ENCODE data around the gene SULT1E1.

Gene SULT1E1

DNA sequence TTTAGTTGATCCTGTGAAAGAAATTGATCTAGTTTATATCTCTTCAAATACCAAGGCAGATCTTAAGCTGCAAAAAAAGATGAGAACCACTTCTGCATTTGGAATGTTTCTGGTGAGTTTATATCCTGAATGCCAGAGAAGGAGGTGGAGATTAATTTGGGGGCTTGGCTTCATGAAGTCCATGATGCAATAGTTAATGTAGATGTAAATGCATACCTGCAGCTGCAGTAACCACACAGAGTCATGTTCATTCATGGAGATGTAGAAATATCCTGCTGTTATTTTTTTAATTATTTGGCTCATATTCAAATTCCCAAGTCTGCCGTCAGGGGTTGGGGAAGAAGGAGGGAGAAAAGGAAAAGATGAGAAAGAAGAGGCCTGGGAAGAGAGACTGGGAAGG lies at the start of gene SULT1E1:
TSS of gene SULT1E1 (minus strand) at position 94 of the 400 bp plus-strand sequence. CDS start 2,501 bp downstream, outside the sequence.
- no peak for DNase-seq (ENCODE audit: low read depth)

DNA sequence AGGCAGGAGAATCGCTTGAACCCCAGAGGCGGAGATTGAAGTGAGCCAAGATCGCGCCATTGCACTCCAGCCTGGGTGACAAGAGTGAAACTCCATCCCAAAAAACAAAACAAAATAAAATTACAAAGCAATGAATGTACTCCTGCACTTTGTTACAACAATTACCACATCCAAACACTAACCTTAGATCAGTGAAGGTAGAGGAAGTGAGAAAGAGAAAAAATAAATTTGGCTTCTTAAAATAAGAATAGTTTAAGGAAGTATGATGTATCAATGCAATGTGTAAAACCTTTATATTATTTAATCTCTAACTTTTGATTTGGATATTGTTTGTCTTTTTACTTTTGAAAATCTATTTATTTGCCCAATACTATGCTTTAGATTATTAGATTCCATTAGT lies 49.2 kb upstream of the SULT1E1 start:
- no peak for DNase-seq (ENCODE audit: low read depth)

DNA sequence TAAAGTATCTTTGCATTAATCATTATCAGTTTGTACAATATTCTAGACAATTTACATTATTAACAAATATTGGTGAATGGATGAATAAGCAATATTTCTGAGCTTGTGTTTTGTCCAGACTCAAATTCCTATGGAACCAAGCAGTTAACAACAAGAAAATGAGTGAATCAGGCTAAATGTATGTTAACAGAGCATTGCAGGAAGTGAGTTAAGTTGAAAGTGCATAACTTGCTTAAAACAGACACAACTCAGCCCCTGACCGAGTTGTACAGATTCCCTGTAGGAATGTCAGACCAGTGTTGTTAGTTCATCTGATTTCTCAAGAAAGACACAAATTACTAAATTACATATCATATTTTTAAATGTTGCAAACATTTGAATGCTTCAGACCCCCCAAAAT lies 47.2 kb upstream of the SULT1E1 start:
- DNase-seq (ENCODE audit: low read depth), result no peak

DNA sequence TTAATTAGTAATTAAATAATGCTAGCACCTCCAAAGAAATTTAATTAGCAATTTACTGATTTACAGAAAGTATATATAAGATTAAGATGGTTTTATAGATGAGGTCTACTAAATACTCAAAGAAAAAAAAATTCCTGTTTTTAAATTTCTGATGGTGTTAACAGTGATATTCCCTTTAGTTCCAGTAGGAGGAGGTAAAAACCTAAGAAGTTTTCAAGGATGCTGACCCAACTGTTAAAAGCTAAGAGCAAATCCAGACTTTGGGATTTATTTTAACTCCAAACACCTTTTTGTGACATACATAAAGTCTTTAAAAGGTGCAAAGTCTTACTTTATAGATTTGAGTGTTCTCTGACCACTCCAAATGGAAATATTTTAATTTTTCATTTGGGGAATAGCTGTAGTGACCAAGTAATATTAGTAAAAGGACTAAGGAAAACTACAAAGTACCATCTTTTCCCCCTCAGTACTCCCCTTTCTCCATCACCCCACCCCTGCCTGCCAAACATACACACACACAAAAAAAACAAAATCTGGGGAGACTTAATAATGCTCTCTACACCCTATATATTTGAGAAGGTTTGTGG lies 36.7 kb upstream of the SULT1E1 start:
- no peak for DNase-seq (ENCODE audit: low read depth)

DNA sequence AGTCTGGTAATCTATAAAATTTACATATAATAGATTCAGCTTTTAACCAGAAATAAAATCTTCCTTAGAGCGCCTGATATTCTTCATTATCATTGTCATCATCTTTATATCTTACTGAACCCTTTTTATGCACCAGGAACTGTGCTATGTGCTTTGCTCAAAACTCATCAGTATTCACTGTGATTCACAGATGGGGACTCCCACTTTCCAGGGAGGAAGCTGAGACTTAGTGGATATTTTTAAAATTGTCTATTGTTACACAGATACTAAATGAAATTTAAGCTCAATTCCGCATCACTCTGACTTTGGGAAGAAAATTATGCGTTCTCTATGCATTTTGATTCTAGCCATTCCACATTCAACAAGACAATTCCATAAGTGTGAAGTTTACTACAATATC lies 34.8 kb upstream of the SULT1E1 start:
- no peak for DNase-seq (ENCODE audit: low read depth)

- no peak for DNase-seq (ENCODE audit: low read depth)
Measured at GRCh38 chr4:69894186-69894585, 34.2 kb upstream of the SULT1E1 start.

GRCh38 chr4:69888336-69888735 lies 28.4 kb upstream of the SULT1E1 start:
- no peak for DNase-seq (ENCODE audit: low read depth)

GRCh38 chr4:69882150-69882549 lies 22.2 kb upstream of the SULT1E1 start:
- no peak for DNase-seq (ENCODE audit: low read depth)

DNA sequence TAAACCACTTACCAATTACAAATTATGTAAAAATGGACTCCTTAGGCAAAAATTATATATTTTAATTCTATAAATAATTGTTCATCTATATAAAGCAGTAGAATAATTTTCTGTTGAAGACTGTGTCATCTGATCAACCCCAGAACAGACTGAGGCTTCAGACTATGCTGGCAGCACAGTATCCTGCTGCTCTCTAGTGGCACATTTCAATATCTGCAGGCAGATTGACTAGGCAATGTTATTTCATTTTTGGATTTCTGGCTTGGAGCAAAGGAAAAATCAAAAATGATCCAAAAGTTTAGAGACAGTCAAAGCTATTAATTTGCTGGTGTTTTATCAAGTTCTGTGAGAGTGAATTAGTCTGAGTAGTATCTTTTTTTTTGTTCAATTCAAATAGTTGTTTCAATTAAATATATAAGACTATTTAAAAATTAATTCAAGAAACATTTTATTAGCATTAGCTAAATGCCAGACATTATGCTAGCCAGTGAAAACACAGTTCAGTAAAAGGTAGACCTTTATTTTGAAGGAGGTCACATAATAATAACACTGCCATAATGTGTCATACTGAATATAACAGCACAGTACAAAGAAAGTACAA lies 21.3 kb upstream of the SULT1E1 start:
- no peak for DNase-seq (ENCODE audit: low read depth)

GRCh38 chr4:69878250-69878649 lies 18.3 kb upstream of the SULT1E1 start:
- DNase-seq (ENCODE audit: low read depth), result no peak

DNA sequence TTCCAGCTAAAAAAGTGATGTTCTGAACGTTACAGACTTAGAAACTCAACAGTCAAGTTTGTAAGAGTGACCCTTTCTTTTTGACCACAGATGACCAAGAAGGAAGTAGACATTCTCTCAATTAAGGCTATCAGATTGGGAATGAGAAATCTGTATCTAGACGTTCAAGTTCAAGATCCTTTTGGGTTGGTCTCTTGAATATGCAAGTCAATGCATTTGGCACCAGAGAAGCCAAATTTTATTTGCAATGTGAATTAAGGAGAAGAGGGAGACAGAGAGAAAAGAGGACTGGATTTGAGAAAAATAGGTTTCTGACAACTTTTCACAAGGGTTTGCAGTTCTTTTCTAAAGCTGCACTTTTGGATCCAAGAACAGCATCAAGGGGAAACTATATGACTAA lies 17.5 kb upstream of the SULT1E1 start:
- no peak for DNase-seq (ENCODE audit: low read depth)

GRCh38 chr4:69876071-69876470 lies 16.1 kb upstream of the SULT1E1 start:
- no peak for DNase-seq (ENCODE audit: low read depth)

DNA sequence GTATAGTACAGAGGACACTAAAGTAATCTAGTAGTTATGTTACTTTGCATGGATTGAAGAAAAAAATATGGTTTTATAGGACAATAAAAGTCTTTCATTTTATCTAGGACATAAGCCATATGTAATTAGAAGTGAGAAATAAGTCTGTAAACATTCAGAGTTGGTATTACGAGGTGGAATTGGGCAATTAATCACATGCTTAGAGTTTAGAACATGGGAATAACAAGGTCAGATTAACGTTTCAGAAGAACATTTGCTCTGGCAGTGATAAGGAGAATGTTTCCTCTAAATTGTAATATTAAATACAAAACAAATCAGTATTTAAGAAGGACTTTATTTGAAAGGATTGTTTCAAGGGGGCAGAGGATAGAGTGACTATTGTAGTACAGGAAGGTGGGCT lies 15.6 kb upstream of the SULT1E1 start:
- DNase-seq (ENCODE audit: low read depth), result no peak

GRCh38 chr4:69874507-69874906 lies 14.6 kb upstream of the SULT1E1 start:
- no peak for DNase-seq (ENCODE audit: low read depth)

DNA sequence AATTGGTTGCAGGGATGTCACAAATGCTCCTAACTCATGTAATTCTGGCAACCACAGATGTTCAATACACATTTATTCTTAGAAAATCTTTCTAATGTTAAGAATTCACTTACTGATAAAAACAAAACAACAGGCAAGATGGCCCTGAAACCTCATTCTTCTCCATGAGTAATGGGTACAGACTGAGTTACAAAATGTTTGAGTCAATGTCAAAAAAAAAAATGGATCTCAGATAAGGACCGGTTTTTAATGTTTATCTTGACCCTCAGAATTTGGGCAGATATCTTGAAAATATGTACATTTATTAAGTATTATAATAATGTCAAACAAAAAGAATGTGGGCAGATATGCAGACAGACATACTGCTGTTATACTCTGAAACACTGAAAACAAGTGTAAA lies 1.8 kb upstream of the SULT1E1 start:
- DNase-seq (ENCODE audit: low read depth), result no peak

GRCh38 chr4:69860521-69861298 lies 765 bp upstream of the SULT1E1 start:
- no peak for DNase-seq (ENCODE audit: low read depth)

DNA sequence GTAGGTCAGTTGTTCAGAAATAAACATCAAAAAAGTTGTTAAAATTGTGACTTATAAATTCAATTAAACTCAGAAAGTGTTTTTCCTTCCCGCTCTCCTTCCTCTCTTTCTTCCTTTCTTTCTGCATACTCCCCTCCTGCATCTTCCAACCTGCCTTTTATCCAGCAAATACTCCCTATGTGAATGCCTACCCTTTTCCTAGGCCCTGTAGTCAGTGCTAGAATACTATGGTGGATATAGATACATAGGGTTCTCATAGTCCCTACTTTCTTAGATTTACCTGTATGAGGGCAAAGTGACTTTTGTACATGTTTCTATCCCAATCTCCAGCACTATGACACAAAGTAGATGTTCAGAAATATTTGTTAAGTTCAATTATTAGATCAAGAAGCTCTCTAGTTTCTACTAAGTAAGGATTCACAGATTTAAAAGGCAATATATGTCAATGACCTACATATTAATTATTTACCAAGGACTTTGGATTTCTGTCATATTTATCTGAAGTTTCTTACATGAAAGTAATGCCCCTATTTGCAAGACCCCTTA lies 732 bp downstream of the SULT1E1 start:
- no peak for DNase-seq (ENCODE audit: low read depth)

DNA sequence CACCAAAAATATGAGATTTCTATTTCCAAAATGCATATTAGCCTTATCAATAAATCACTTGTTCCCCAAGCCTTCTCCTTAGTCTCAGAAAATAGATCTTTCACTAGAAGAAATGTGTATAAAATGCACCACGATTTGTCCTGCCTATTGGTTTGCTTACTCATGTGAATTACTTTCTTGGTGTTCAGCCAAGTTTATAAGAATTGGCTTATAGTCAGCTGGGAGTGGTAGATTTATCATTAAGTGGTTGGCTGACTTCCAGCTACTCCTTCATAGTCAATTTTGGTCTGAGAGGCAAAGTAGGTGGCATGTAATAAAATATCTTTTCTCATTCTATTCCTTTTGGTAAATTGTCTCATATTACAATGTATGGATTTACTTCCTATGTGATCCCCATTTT lies 1.3 kb downstream of the SULT1E1 start:
- DNase-seq (ENCODE audit: low read depth), result no peak

GRCh38 chr4:69855822-69856221 lies 4.1 kb downstream of the SULT1E1 start:
- no peak for DNase-seq (ENCODE audit: low read depth)

- DNase-seq (ENCODE audit: low read depth), result no peak
Measured at GRCh38 chr4:69849969-69850368, 10.0 kb downstream of the SULT1E1 start.

DNA sequence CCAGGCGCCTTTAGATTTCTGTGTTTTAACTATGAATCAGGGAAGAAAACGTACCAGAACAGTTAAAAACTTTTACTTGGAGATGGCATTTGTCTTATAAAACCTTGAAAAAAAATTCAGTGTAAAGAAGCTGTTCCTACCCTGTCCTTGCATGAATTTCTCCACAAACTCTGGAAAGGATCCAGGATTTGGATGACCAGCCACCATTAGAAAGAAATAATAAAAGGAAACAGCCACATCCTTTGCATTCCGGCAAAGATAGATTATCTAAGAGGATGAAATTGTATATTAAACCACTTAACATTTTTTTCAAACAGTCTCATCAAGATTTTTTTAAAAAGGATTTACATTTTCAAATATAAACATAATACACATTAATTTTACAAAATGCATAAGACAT lies 10.6 kb downstream of the SULT1E1 start:
- no peak for DNase-seq (ENCODE audit: low read depth)

DNA sequence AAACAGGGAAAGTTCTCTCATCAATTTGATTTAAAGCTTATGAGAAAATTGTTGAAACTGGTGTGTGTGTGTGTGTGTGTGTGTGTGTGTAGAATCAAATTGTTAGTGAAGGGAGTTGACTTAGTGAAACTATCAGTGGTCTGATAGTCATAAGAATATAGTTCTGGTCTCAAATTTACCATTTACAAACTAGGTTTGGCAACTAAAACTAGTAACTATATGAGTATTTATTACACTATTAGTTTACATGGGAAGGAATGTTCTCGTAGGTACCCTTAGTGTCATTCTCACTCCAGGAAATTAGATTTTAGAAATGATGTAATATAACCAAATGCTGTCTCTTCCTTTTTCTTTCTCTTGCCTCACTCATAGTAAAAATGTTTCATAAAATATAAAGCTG lies 11.9 kb downstream of the SULT1E1 start:
- DNase-seq (ENCODE audit: low read depth), result no peak

DNA sequence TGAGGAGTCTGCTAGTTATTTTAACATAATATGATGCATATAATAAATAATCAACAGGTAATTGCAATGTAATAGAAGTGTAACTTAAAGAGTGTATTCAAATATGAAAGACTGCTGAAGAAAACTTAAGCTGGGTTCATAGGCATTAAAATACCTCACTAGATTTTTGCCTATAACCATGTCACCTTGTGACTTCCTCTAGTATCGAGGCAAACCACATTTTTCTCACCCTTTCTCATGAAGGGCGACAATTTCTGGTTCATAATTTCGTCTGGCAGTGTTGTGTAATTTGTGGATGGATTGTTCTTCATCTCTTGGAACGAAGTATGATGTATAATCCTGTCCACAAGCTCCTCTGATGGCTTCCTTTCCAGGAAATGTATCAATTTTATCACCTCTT lies 16.0 kb downstream of the SULT1E1 start:
- no peak for DNase-seq (ENCODE audit: low read depth)
